IPS DF 19.7 (cell line): Measurements from ENCODE around the gene PCDHA13.
"Not testable (repeated sequence)": the region's sequence is repeated elsewhere in the genome, so short reads cannot be mapped to it uniquely, and the experiment has no call there.

Experiments used
- DNase-seq: peaks from one replicate; pipeline ENCODE4 v3.0.0-alpha.2; 2013; ENCODE audit warnings: low read depth, low spot score

The PCDHA13 gene, protein sequence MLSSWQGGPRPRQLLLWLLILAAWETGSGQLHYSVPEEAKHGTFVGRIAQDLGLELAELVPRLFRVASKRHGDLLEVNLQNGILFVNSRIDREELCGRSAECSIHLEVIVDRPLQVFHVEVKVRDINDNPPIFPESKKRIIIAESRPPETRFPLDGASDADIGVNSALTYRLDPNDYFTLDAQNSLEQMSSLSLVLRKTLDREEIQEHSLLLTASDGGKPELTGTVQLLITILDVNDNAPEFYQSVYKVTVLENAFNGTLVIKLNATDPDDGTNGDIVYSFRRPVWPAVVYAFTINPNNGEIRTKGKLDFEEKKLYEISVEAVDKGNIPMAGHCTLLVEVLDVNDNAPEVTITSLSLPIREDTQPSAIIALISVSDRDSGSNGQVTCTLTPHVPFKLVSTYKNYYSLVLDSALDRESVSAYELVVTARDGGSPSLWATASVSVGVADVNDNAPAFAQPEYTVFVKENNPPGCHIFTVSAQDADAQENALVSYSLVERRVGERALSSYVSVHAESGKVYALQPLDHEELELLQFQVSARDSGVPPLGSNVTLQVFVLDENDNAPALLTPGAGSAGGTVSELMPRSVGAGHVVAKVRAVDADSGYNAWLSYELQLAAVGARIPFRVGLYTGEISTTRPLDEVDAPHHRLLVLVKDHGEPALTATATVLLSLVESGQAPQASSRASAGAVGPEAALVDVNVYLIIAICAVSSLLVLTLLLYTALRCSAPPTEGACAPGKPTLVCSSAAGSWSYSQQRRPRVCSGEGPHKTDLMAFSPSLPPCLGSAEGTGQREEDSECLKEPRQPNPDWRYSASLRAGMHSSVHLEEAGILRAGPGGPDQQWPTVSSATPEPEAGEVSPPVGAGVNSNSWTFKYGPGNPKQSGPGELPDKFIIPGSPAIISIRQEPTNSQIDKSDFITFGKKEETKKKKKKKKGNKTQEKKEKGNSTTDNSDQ

DNA sequence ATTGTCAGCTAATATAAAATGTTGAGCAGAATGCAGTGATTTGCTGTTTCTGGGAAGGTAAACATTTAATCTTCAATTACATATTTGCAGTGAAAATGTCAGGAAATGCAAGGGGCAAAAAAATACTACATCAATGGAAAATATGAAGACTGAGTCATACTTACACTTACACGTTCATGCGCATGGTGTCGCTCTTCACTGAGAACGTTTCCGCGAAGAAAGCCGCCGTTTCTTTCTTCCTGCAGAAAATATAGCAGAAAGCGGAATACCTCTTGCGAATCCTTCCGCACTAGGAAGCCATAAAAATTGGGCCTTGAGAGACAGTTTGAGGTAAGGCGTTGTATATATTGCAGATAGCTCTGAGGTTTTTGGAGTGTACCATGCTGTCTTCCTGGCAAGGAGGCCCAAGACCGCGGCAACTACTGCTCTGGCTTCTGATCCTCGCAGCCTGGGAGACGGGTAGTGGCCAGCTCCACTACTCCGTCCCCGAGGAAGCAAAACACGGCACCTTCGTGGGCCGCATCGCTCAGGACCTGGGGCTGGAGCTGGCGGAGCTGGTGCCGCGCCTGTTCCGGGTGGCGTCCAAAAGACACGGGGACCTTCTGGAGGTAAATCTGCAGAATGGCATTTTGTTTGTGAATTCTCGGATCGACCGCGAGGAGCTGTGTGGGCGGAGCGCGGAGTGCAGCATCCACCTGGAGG lies at the start of gene PCDHA13:
PCDHA13 (plus strand) TSS at position 236 of the 702 bp plus-strand sequence; CDS start at position 381, 145 bp downstream.
- DNase-seq = no peak

DNA sequence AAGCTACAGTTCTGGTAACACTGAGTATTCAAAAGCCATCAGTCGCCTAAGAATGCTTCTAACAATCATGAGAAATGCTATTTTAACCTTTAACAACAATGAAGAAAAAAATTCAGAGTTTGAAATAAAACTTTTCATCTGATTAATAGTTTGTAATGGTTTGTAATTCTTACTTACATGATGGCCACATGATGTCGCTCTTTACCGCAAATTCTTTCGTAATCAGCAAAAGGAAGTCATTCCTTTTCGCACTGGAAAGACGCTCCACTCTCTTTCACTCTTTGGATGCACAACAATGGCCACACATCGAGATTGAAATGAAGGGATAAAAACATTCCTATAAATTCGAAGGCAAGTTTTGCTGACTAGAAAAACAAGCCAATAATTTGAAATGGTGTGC lies 47.9 kb upstream of the PCDHA13 start, which contains the start of gene PCDHA7:
PCDHA7 (plus strand) TSS at position 277 of the 400 bp plus-strand sequence; CDS start at position 392, 115 bp downstream.
- DNase-seq = no peak

DNA sequence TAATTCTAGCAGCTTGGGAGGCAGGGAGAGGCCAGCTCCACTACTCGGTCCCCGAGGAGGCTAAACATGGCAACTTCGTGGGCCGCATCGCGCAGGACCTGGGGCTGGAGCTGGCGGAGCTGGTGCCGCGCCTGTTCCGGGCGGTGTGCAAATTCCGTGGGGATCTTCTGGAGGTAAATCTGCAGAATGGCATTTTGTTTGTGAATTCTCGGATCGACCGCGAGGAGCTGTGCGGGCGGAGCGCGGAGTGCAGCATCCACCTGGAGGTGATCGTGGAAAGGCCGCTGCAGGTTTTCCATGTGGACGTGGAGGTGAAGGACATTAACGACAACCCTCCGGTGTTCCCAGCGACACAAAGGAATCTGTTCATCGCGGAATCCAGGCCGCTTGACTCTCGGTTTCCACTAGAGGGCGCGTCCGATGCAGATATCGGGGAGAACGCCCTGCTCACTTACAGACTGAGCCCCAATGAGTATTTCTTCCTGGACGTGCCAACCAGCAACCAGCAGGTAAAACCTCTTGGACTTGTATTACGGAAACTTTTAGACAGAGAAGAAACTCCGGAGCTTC lies 47.4 kb upstream of the PCDHA13 start:
- not testable (repeated sequence) for DNase-seq

DNA sequence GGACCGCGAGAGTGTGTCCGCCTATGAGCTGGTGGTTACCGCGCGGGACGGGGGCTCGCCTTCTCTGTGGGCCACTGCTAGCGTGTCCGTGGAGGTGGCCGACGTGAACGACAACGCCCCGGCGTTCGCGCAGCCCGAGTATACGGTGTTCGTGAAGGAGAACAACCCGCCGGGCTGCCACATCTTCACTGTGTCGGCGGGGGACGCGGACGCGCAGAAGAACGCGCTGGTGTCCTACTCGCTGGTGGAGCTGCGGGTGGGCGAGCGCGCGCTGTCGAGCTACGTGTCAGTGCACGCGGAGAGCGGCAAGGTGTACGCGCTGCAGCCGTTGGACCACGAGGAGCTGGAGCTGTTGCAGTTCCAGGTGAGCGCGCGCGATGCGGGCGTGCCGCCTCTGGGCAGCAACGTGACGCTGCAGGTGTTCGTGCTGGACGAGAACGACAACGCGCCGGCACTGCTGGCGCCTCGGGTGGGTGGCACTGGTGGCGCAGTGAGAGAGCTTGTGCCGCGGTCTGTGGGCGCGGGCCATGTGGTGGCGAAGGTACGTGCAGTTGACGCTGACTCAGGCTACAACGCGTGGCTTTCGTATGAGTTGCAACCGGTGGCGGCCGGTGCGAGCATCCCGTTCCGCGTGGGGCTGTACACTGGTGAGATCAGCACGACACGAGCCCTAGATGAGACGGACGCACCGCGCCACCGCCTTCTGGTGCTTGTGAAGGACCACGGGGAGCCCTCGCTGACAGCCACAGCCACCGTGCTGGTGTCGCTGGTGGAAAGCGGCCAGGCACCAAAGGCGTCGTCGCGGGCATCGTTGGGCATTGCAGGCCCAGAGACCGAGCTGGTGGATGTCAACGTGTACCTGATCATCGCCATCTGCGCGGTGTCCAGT lies 46.1 kb upstream of the PCDHA13 start:
- no peak for DNase-seq

DNA sequence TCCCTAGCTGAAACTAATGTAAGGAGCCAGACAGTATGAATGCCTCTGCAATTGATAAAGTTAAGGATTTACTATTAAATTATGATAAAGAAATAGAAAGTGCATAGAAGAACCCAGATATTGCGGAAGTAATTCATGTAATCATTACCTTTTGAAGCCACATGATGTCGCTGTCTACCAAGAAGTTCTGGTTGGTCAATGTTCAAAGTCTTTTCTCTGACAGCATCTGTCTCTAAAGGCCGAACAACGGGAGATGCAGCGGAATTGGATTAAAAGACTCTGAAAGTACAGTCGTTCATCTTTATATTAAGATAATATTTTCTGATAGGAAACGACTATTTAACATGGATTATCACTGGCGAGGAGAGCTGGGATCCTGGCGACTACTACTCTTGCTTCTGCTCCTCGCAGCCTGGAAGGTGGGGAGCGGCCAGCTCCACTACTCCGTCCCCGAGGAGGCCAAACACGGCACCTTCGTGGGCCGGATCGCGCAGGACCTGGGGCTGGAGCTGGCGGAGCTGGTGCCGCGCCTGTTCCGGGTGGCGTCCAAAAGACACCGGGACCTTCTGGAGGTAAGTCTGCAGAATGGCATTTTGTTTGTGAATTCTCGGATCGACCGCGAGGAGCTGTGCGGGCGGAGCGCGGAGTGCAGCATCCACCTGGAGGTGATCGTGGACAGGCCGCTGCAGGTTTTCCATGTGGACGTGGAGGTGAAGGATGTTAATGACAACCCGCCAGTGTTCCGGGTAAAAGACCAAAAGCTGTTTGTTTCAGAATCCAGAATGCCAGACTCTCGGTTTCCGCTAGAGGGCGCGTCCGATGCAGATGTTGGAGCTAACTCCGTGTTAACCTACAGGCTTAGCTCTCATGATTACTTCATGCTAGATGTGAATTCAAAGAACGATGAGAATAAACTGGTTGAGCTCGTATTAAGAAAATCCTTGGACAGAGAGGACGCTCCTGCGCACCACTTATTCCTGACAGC lies 40.7 kb upstream of the PCDHA13 start, which contains the start of gene PCDHA8:
PCDHA8 (plus strand) TSS at position 210 of the 985 bp plus-strand sequence; CDS start at position 345, 135 bp downstream.
- DNase-seq = no peak

DNA sequence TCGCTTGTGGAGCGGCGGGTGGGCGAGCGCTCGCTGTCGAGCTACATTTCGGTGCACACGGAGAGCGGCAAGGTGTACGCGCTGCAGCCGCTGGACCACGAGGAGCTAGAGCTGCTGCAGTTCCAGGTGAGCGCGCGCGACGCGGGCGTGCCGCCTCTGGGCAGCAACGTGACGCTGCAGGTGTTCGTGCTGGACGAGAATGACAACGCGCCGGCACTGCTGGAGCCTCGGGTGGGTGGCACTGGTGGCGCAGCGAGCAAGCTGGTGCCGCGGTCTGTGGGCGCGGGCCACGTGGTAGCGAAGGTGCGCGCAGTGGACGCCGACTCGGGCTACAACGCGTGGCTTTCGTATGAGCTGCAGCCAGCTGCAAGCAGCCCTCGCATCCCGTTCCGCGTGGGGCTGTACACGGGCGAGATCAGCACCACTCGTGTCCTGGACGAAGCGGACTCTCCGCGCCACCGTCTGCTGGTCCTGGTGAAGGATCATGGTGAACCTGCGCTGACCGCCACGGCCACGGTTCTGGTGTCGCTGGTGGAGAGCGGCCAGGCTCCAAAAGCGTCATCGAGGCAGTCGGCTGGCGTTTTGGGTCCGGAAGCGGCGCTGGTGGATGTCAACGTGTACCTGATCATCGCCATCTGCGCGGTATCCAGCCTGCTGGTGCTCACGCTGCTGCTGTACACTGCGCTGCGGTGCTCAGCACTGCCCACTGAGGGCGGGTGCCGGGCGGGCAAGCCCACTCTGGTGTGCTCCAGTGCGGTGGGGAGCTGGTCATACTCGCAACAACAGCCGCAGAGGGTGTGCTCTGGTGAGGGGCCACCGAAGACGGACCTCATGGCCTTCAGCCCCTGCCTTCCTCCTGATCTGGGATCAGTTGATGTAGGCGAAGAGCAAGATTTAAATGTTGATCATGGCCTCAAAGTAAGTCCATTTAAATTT lies 38.9 kb upstream of the PCDHA13 start:
- DNase-seq = no peak

DNA sequence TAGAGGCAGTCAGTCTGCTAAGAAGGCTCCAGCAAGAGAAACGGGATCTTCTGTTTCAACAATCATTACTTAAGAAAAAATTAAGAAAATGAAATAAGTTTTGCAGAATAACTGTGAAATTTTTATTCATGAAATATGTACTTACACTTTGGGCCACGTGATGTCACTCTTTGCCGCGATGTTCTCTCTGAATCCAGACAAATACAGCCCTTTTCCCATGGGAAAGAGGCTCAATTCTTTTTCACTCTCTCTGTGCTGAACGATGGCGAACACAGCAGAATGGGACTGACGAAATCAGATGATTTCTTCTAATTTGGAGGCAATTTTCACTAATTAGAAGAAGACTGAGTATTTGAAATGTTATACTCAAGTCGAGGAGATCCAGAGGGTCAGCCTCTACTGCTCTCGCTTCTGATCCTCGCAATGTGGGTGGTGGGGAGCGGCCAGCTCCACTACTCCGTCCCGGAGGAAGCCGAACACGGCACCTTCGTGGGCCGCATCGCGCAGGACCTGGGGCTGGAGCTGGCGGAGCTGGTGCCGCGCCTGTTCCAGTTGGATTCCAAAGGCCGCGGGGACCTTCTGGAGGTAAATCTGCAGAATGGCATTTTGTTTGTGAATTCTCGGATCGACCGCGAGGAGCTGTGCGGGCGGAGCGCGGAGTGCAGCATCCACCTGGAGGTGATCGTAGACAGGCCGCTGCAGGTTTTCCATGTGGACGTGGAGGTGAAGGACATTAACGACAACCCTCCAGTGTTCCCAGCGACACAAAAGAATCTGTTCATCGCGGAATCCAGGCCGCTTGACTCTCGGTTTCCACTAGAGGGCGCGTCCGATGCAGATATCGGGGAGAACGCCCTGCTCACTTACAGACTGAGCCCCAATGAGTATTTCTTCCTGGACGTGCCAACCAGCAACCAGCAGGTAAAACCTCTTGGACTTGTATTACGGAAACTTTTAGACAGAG lies 33.5 kb upstream of the PCDHA13 start, which contains the start of gene PCDHA9:
PCDHA9 (plus strand) TSS at position 244 of the 964 bp plus-strand sequence; CDS start at position 358, 114 bp downstream.
- not testable (repeated sequence) for DNase-seq

DNA sequence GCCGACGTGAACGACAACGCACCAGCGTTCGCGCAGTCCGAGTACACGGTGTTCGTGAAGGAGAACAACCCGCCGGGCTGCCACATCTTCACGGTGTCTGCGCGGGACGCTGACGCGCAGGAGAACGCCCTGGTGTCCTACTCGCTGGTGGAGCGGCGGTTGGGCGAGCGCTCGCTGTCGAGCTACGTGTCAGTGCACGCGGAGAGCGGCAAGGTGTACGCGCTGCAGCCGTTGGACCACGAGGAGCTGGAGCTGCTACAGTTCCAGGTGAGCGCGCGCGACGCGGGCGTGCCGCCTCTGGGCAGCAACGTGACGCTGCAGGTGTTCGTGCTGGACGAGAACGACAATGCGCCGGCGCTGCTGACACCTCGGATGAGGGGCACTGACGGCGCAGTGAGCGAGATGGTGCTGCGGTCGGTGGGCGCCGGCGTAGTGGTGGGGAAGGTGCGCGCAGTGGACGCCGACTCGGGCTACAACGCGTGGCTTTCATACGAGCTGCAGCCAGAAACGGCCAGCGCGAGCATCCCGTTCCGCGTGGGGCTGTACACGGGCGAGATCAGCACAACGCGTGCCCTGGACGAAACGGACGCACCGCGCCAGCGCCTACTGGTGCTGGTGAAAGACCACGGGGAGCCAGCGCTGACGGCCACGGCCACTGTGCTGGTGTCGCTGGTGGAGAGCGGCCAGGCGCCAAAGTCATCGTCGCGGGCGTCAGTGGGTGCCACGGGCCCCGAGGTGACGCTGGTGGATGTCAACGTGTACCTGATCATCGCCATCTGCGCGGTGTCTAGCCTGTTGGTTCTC lies 31.9 kb upstream of the PCDHA13 start:
- not testable (repeated sequence) for DNase-seq

DNA sequence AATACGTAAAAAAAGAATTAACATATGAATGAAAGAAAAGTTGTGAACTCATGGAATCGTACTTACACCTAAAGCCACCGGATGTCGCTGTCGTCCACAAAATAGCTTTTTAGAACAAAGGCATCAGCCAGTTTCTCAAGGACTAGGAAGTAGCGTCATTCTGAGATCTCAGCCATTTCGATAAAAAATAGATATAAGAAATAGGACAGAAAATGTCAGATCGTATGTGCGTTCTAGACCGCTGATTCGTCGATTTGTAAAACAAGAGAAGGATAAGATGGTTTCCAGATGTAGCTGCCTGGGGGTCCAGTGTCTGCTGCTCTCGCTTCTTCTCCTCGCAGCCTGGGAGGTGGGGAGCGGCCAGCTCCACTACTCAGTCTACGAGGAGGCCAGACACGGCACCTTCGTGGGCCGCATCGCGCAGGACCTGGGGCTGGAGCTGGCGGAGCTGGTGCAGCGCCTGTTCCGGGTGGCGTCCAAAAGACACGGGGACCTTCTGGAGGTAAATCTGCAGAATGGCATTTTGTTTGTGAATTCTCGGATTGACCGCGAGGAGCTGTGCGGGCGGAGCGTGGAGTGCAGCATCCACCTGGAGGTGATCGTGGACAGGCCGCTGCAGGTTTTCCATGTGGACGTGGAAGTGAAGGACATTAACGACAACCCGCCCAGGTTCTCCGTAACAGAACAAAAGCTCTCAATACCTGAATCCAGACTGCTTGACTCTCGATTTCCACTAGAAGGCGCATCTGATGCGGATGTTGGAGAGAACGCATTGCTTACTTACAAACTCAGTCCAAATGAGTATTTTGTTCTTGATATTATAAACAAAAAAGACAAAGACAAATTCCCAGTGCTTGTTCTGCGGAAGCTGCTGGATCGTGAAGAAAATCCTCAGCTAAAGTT lies 25.9 kb upstream of the PCDHA13 start, which contains the start of gene PCDHA10:
PCDHA10 (plus strand) TSS at position 126 of the 903 bp plus-strand sequence; CDS start at position 278, 152 bp downstream.
- DNase-seq = no peak

DNA sequence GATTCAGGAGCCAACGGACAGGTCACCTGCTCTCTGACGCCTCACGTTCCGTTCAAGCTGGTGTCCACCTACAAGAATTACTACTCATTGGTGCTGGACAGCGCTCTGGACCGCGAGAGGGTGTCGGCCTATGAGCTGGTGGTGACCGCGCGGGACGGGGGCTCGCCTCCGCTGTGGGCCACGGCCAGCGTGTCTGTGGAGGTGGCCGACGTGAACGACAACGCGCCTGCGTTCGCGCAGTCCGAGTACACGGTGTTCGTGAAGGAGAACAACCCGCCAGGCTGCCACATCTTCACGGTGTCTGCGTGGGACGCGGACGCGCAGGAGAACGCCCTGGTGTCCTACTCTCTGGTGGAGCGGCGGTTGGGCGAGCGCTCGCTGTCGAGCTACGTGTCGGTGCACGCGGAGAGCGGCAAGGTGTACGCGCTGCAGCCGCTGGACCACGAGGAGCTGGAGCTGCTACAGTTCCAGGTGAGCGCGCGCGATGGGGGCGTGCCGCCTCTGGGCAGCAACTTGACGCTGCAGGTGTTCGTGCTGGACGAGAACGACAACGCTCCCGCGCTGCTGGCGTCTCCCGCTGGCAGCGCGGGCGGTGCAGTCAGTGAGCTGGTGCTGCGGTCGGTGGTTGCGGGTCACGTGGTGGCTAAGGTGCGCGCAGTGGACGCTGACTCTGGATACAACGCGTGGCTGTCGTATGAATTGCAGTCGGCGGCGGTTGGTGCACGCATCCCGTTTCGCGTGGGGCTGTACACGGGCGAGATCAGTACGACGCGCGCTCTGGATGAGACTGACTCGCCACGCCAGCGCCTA lies 24.5 kb upstream of the PCDHA13 start:
- no peak for DNase-seq

DNA sequence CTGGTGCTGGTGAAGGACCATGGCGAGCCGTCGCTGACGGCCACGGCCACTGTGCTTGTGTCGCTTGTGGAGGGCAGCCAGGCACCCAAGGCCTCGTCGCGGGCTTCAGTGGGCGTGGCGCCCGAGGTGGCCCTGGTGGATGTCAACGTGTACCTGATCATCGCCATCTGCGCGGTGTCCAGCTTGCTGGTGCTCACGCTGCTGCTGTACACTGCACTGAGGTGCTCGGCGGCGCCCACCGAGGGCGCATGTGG lies 24.0 kb upstream of the PCDHA13 start:
- no peak for DNase-seq

DNA sequence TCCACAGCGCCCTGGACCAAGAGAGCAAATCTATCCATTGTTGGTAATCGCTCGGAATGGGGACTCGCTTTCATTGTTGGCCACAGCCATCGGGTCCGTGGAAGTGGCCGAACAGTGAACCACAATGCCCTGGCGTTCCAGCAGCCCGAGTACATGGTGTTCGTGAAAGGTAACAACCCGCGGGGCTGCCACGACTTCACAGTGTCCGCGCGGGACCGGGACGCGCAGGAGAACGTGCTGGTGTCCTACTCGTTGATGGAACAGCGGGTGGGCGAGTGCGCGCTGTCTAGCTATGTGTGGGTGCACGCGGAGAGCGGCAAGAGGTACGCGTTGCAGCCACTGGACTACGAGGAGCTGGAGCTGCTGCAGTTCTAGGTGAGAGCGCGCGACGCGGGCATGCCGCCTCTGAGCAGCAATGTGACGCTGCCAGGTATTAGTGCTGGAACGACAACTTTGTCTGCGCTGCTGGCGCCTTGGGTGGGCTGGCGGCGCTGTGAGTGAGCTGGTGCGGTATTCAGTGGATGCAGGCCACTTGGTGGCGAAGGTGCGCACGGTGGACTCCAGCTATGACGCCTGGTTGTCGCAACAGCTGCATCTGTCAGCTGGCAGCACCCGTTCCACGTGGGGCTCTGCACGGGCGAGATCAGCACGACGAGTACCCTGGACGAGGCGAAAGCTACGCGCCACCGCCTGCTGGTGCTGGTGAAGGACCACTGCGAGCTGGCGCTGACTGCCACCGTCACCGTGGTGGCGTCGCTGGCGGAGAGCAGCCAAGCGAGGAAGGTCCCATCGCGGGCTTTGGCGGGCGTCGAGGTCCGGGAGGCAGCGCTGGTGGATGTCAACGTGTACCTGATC lies 19.3 kb upstream of the PCDHA13 start:
- DNase-seq = no peak
